Measurements from ENCODE around the gene ZNF778. TPM values are rescaled to one million over a fixed set of nuclear protein-coding genes. Genes with fewer than 3 reads are reported as not detected.

ZNF778 gene
- total and polyA plus RNA-seq, 2 of the 8 experiments (the other 6 are each of a cell fraction or from before 2014, with no cell fraction given): 9.5 to 21.9 TPM

- no peak for TF ChIP-seq RBBP5 (IDR thresholded peaks at IDR 0.05; ENCODE audit: borderline replicate concordance, low read depth, low read length)
- no peak for TF ChIP-seq EZH2 (IDR thresholded peaks at IDR 0.05; ENCODE audit: low read depth, low read length, severe bottlenecking)
- no peak for TF ChIP-seq CTBP2 (IDR thresholded peaks at IDR 0.05; ENCODE audit: borderline replicate concordance, insufficient read depth, insufficient read length, low read length)
- TF ChIP-seq HDAC6 (IDR thresholded peaks at IDR 0.05; ENCODE audit: low read depth, low read length): no peak
Measured at GRCh38 chr16:89184677-89184932, 32.9 kb upstream of the ZNF778 start (continued).
